D341Med (cell line): ENCODE data around the gene PAX3.

Experiments
- DNase-seq: peaks from one replicate; pipeline ENCODE4 v3.0.0; 2012; ENCODE audit warnings: low spot score

The PAX3 gene

GRCh38 chr2:222269132-222269531 is 29.7 kb downstream of the PAX3 start:
- DNase-seq, result no peak

- no peak for DNase-seq
Observed at GRCh38 chr2:222268311-222268990, 30.3 kb downstream of the PAX3 start.

GRCh38 chr2:222264791-222265320 is 33.9 kb downstream of the PAX3 start:
- no peak for DNase-seq

- no peak for DNase-seq
Observed at GRCh38 chr2:222261504-222261903, 37.3 kb downstream of the PAX3 start.

- no peak for DNase-seq
Observed at GRCh38 chr2:222257645-222258044, 41.2 kb downstream of the PAX3 start.

- DNase-seq, result no peak
Observed at GRCh38 chr2:222256250-222256649, 42.5 kb downstream of the PAX3 start.

- no peak for DNase-seq
Observed at GRCh38 chr2:222255090-222255489, 43.7 kb downstream of the PAX3 start.

GRCh38 chr2:222250313-222250712 is 48.5 kb downstream of the PAX3 start:
- DNase-seq, result no peak

- no peak for DNase-seq
Observed at GRCh38 chr2:222249444-222249843, 49.4 kb downstream of the PAX3 start.

- DNase-seq, result no peak
Observed at GRCh38 chr2:222248818-222249217, 50.0 kb downstream of the PAX3 start.

- no peak for DNase-seq
Observed at GRCh38 chr2:222248256-222248655, 50.5 kb downstream of the PAX3 start.

GRCh38 chr2:222242532-222242931 is 56.3 kb downstream of the PAX3 start:
- no peak for DNase-seq

- no peak for DNase-seq
Observed at GRCh38 chr2:222241128-222241870, 57.5 kb downstream of the PAX3 start.

GRCh38 chr2:222240676-222241049 is 58.1 kb downstream of the PAX3 start:
- DNase-seq, result no peak

- no peak for DNase-seq
Observed at GRCh38 chr2:222239945-222240675, 58.7 kb downstream of the PAX3 start.

- no peak for DNase-seq
Observed at GRCh38 chr2:222239091-222239490, 59.7 kb downstream of the PAX3 start.

- no peak for DNase-seq
Observed at GRCh38 chr2:222238072-222238471, 60.7 kb downstream of the PAX3 start.

- DNase-seq, result no peak
Observed at GRCh38 chr2:222232839-222233238, 66.0 kb downstream of the PAX3 start.

- DNase-seq, result no peak
Observed at GRCh38 chr2:222232372-222232771, 66.4 kb downstream of the PAX3 start.

- no peak for DNase-seq
Observed at GRCh38 chr2:222228054-222228453, 70.7 kb downstream of the PAX3 start.

GRCh38 chr2:222218786-222219185 is 80.0 kb downstream of the PAX3 start:
- DNase-seq, result no peak

- DNase-seq, result no peak
Observed at GRCh38 chr2:222217712-222218111, 81.1 kb downstream of the PAX3 start.

- DNase-seq, result no peak
Observed at GRCh38 chr2:222214885-222215284, 83.9 kb downstream of the PAX3 start.
